Trophoblast cell (in vitro differentiated cells and primary cell): ENCODE data around the gene C13orf46.

Experiments used
- DNase-seq, 2 donors: peaks; one replicate each; pipeline ENCODE4 v3.0.0-alpha.2; 2016
- H2AFZ ChIP-seq: 2 replicates; pipeline ENCODE4 v1.6.1; 2013; ENCODE audit warnings: low read length, moderate library complexity, mild to moderate bottlenecking; ENCODE audit not compliant: insufficient read depth, poor library complexity
- H2AK5ac ChIP-seq: 2 replicates; pipeline ENCODE4 v1.6.1; 2013; ENCODE audit warnings: mild to moderate bottlenecking, low read length
- H2BK120ac ChIP-seq: 2 replicates; pipeline ENCODE4 v1.6.1; 2013; ENCODE audit warnings: low read length, mild to moderate bottlenecking, moderate library complexity; ENCODE audit not compliant: insufficient read depth, poor library complexity
- H2BK12ac ChIP-seq: 2 replicates; pipeline ENCODE4 v1.6.1; 2013; ENCODE audit warnings: mild to moderate bottlenecking, low read length, moderate library complexity
- H2BK5ac ChIP-seq: 2 replicates; pipeline ENCODE4 v1.6.1; 2013; ENCODE audit warnings: low read length, low read depth, moderate library complexity, mild to moderate bottlenecking; ENCODE audit not compliant: poor library complexity
- H3K14ac ChIP-seq: 2 replicates; pipeline ENCODE4 v1.6.1; 2013; ENCODE audit warnings: mild to moderate bottlenecking, low read length
- H3K18ac ChIP-seq: 2 replicates; pipeline ENCODE4 v1.6.1; 2013; ENCODE audit warnings: mild to moderate bottlenecking, low read length
- H3K23ac ChIP-seq: 2 replicates; pipeline ENCODE4 v1.6.1; 2013; ENCODE audit warnings: low read length
- H3K27ac ChIP-seq: 2 replicates; pipeline ENCODE4 v1.5.1; 2013; ENCODE audit warnings: low read depth, mild to moderate bottlenecking, inconsistent platforms, low read length, moderate library complexity
- H3K27me3 ChIP-seq: 2 replicates; pipeline ENCODE4 v1.6.1; 2013; ENCODE audit warnings: inconsistent platforms, mild to moderate bottlenecking, low read length, moderate library complexity; ENCODE audit not compliant: insufficient read depth
- H3K36me3 ChIP-seq, 2 experiments: 1 replicate in 1 of 2; 2 replicates in 1 of 2; pipeline ENCODE4 v1.6.1; 2013; ENCODE audit warnings: low read length in 2 of 2, mild to moderate bottlenecking in 2 of 2, moderate library complexity in 1 of 2; ENCODE audit not compliant: insufficient read depth in 2 of 2, control insufficient read depth in 1 of 2
- H3K4ac ChIP-seq: 2 replicates; pipeline ENCODE4 v1.6.1; 2013; ENCODE audit warnings: low read depth, mild to moderate bottlenecking, low read length, moderate library complexity
- H3K4me1 ChIP-seq, 2 experiments: 1 replicate in 1 of 2; 2 replicates in 1 of 2; pipeline ENCODE4 v1.6.1; 2013; ENCODE audit warnings: low read length in 2 of 2, mild to moderate bottlenecking in 2 of 2, moderate library complexity in 1 of 2; ENCODE audit not compliant: insufficient read depth in 2 of 2, control insufficient read depth in 1 of 2
- H3K4me2 ChIP-seq: 2 replicates; pipeline ENCODE4 v1.6.1; 2013; ENCODE audit warnings: inconsistent platforms, mild to moderate bottlenecking, low read length, moderate library complexity
- H3K4me3 ChIP-seq: 2 replicates; pipeline ENCODE4 v1.5.1; 2013; ENCODE audit warnings: mild to moderate bottlenecking, low read depth, low read length, inconsistent platforms
- H3K79me1 ChIP-seq: one replicate; pipeline ENCODE4 v1.6.1; 2013; ENCODE audit warnings: low read length
- H3K79me2 ChIP-seq: 2 replicates; pipeline ENCODE4 v1.6.1; 2013; ENCODE audit warnings: low read length, mild to moderate bottlenecking; ENCODE audit not compliant: control insufficient read depth, insufficient read depth, poor library complexity
- H3K9ac ChIP-seq: 2 replicates; pipeline ENCODE4 v1.6.1; 2013; ENCODE audit warnings: mild to moderate bottlenecking, low read length
- H3K9me3 ChIP-seq: 2 replicates; pipeline ENCODE4 v1.6.1; 2013; ENCODE audit warnings: low read depth, mild to moderate bottlenecking, control low read depth, inconsistent platforms, low read length; ENCODE audit not compliant: insufficient read depth
- H4K12ac ChIP-seq: 2 replicates; pipeline ENCODE4 v1.6.1; 2013; ENCODE audit warnings: low read depth, mild to moderate bottlenecking, low read length, moderate library complexity
- H4K8ac ChIP-seq: 2 replicates; pipeline ENCODE4 v1.6.1; 2013; ENCODE audit warnings: low read depth, mild to moderate bottlenecking, low read length, moderate library complexity
- H4K91ac ChIP-seq: one replicate; pipeline ENCODE4 v1.6.1; 2013; ENCODE audit warnings: low read depth, mild to moderate bottlenecking, low read length, moderate library complexity
- WGBS: extraction: QIAGEN DNeasy Blood & Tissue Kit; methylation state at CpG from one replicate; pipeline ENCODE4 v1.1.7; 2013; ENCODE audit warnings: missing lambda C conversion rate; ENCODE audit not compliant: insufficient read length, insufficient coverage; ENCODE audit errors: extremely low coverage; 5-methylcytosine and 5-hydroxymethylcytosine counted together

C13orf46 gene

DNA sequence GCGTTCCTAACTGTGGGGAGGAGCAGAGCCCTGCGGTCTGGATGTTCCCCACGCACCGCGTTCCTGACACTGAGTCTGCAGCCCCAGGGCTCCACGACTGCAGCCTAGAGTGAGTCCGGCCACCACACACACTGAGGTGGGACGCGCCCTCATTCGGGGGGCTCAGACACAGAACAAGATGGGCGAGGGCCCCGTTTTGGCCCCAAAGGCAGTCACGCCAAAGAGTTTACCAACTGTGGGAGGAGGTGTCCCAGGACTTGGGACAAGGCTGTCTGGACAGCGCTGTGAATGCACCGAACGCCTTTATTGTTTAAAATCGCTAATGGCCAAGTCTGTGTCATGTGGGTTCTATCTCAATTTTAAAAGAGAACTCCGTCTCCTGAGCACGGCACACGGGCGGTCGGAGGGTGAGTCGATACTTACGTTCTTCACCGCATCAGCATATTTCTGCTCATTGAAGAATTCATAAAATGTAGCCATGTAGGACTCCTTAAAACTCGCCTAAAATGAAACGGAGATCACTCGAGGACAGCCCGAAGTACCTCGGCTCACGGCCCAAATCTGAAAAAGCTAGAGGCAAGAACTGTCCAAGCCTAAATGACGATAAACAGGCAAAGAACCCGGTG lies 35.2 kb upstream of the C13orf46 start:
- H4K8ac ChIP-seq, result no peak overlapping the region
- H3K4ac ChIP-seq, result no peak overlapping the region
- peaks cover 28 to 45% of the 10 kb centered on the region in 2 experiments for H3K36me3 ChIP-seq
- no peak overlapping the region for H3K4me2 ChIP-seq
- no peaks in the 10 kb centered on the region for H3K4me1 ChIP-seq
- no peak overlapping the region for H4K12ac ChIP-seq
- H4K91ac ChIP-seq, result no peak overlapping the region
- WGBS, result no CpG with 5 or more reads among the region's 33 CpGs
- H3K4me3 ChIP-seq, result no peak overlapping the region
- no peak overlapping the region for H3K23ac ChIP-seq
- H3K9me3 ChIP-seq, result peaks cover 6% of the 10 kb centered on the region
- no peaks in the 10 kb centered on the region for H3K79me1 ChIP-seq
- H3K79me2 ChIP-seq, result no peaks in the 10 kb centered on the region
- no peak overlapping the region for H3K14ac ChIP-seq
- H2BK5ac ChIP-seq, result no peak overlapping the region
- H3K27ac ChIP-seq, result no peak overlapping the region
- H2AFZ ChIP-seq, result no peak overlapping the region
- H3K9ac ChIP-seq, result no peak overlapping the region
- no peak overlapping the region for H2AK5ac ChIP-seq
- no peaks in the 10 kb centered on the region for H3K27me3 ChIP-seq
- H3K18ac ChIP-seq, result no peak overlapping the region
- H2BK12ac ChIP-seq, result no peak overlapping the region
- no peak overlapping the region for H2BK120ac ChIP-seq
- no peak for DNase-seq

DNA sequence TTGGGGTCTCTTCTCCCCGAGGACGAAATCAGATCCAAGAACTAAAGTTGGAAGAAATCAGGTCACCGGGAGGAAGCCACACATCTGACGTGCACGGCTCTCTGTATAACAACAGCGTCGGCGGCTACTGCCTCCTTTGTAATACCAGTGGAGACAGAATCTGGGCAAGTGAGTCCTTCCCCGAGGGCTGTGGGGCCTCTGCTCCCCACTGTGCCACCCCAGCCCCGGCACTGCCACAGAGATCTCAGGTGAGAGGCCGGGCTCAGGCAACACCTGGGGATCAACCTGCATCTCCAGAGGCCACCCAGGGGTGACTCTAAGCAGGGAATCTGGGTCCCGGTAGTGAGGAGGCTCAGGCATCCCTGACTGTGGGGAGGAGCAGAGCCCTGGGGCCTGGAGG lies 33.7 kb upstream of the C13orf46 start:
- no peak overlapping the region for H2AFZ ChIP-seq
- H2BK120ac ChIP-seq, result no peak overlapping the region
- WGBS, result no CpG with 5 or more reads among the region's 12 CpGs
- no peaks in the 10 kb centered on the region for H3K79me2 ChIP-seq
- no peak overlapping the region for H3K4ac ChIP-seq
- H2BK5ac ChIP-seq, result no peak overlapping the region
- H3K4me2 ChIP-seq, result no peak overlapping the region
- H3K23ac ChIP-seq, result no peak overlapping the region
- DNase-seq, result no peak
- no peak overlapping the region for H3K18ac ChIP-seq
- H3K36me3 ChIP-seq, result peaks cover 26 to 47% of the 10 kb centered on the region in 2 experiments
- no peak overlapping the region for H4K12ac ChIP-seq
- H3K9me3 ChIP-seq, result peaks cover 8% of the 10 kb centered on the region
- no peak overlapping the region for H3K9ac ChIP-seq
- H4K91ac ChIP-seq, result no peak overlapping the region
- H3K27me3 ChIP-seq, result no peaks in the 10 kb centered on the region
- H2BK12ac ChIP-seq, result no peak overlapping the region
- H4K8ac ChIP-seq, result no peak overlapping the region
- H3K4me1 ChIP-seq, result no peaks in the 10 kb centered on the region
- no peak overlapping the region for H3K4me3 ChIP-seq
- no peaks in the 10 kb centered on the region for H3K79me1 ChIP-seq
- H3K14ac ChIP-seq, result no peak overlapping the region
- H3K27ac ChIP-seq, result no peak overlapping the region
- no peak overlapping the region for H2AK5ac ChIP-seq

DNA sequence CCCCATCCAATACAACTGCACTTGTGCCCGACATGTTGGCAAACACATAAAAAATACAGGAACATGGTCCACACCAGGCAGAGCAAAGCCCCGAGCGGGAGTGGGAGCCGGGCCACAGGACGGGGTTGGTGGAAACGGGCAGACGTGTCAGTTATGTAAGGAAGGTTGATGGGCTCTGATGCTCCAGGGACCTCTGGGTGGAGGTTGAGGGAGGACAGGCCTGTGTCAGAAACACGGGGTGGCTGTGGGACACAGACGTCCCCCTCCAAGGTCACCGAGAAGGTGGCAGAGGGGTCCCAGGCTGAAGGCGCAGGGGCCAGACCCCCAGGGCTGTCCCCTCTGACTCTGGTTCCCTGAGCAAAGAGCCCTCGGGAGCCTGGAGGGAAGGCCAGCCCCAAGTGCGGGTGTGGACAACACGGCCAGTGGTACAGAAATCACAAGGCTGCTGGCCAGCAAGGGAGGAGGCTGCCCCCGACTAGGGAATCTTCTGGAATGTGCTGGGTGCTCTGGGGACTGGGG lies 31.4 kb upstream of the C13orf46 start:
- H2AFZ ChIP-seq, result no peak overlapping the region
- H2AK5ac ChIP-seq, result no peak overlapping the region
- H3K9ac ChIP-seq, result no peak overlapping the region
- no peak overlapping the region for H2BK5ac ChIP-seq
- H3K4ac ChIP-seq, result no peak overlapping the region
- H4K91ac ChIP-seq, result no peak overlapping the region
- no peak overlapping the region for H3K27ac ChIP-seq
- H4K8ac ChIP-seq, result no peak overlapping the region
- H3K14ac ChIP-seq, result no peak overlapping the region
- H4K12ac ChIP-seq, result no peak overlapping the region
- peaks cover 5% of the 10 kb centered on the region for H3K9me3 ChIP-seq
- no peak overlapping the region for H3K4me3 ChIP-seq
- H3K4me2 ChIP-seq, result no peak overlapping the region
- no peak for DNase-seq
- H3K27me3 ChIP-seq, result no peaks in the 10 kb centered on the region
- no CpG with 5 or more reads among the region's 15 CpGs for WGBS
- no peak overlapping the region for H2BK120ac ChIP-seq
- H3K4me1 ChIP-seq, result no peaks in the 10 kb centered on the region
- H3K36me3 ChIP-seq, result peaks cover 25 to 46% of the 10 kb centered on the region in 2 experiments
- no peak overlapping the region for H2BK12ac ChIP-seq
- H3K18ac ChIP-seq, result no peak overlapping the region
- H3K79me2 ChIP-seq, result no peaks in the 10 kb centered on the region
- H3K23ac ChIP-seq, result no peak overlapping the region
- no peaks in the 10 kb centered on the region for H3K79me1 ChIP-seq

DNA sequence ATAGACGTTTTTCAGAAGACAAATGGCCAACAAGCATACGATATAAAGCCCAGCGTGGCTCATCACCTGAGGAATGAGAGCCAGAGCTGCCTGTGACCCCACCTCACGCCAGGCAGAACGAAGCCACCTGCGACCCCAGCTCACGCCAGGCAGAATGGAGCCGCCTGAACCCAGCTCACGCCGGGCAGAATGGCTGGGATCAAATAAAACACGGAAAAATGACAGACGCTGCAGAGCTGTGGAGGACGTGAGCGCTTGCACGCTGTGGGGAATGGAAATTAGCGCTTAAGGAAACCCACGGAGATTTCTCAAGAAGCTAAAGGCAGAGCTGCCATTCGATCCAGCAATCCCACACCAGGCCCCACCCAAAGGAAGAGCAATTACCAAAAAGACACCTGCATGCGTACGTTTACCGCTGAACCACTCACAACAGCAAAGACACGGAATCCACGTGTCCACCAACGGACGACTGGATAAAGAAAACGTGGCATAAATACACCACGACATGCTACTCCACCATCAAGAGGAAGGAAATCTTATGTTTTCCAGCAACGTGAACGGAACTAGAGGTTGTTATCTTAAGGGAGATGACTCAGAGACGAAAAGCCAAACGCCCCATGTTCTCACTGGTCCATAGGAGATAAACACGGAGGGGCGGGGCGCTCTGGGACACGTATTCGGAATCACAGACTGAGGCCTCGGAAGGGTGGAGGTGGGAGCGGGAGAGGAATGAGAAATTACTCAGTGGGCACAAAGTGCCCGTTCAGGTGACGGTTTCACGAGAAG lies 30.7 kb upstream of the C13orf46 start:
- Histone ChIP-seq H3K14ac (no peak overlapping the region), H3K4me1 (no peaks in the 10 kb centered on the region), H3K9me3 (peaks cover 5% of the 10 kb centered on the region), H3K4me2 (no peak overlapping the region), H3K4me3 (no peak overlapping the region), H3K79me1 (no peaks in the 10 kb centered on the region), H4K91ac (no peak overlapping the region), H3K36me3 (peaks cover 18 to 41% of the 10 kb centered on the region in 2 experiments), H2AK5ac (no peak overlapping the region), H3K9ac (no peak overlapping the region), H3K4ac (no peak overlapping the region), H3K23ac (no peak overlapping the region), H2BK120ac (no peak overlapping the region), H3K18ac (no peak overlapping the region), H2BK12ac (no peak overlapping the region), H2BK5ac (no peak overlapping the region), H4K8ac (no peak overlapping the region), H3K79me2 (no peaks in the 10 kb centered on the region), H4K12ac (no peak overlapping the region), H2AFZ (no peak overlapping the region), H3K27me3 (no peaks in the 10 kb centered on the region), H3K27ac (no peak overlapping the region)
- no peak for DNase-seq
- no CpG with 5 or more reads among the region's 41 CpGs for WGBS
